ENCODE results near the gene SLC1A5.

SLC1A5 gene

GRCh38 chr19:46746281-46747057 is 41.9 kb downstream of the SLC1A5 start, which contains the start of gene STRN4:
STRN4 (minus strand) TSS chr19:46746450; CDS start chr19:46746430, 20 bp downstream.
- Histone ChIP-seq H3K9me3 (ENCODE audit: control insufficient read depth, insufficient read depth, low read depth, low read length) (no peaks in the 10 kb centered on the region), H3K36me3 (ENCODE audit: control insufficient read depth in 2 of 2, insufficient read depth in 1 of 2, low read length in 2 of 2) (peaks cover 31 to 35% of the 10 kb centered on the region in 2 experiments; a peak in 2 of 3 replicates), H3K4me3 (ENCODE audit: low read depth, low read length) (peak within 1 kb of the TSS; percentile 70), H3K4me1 (ENCODE audit: control insufficient read depth, insufficient read depth, low read length) (peaks cover 6% of the 10 kb centered on the region), H3K27ac (ENCODE audit: extremely low read depth, low read depth, low read length) (peak within 1 kb of the TSS; percentile 99)
- ChIA-PET POLR2A (interaction anchor here (1.6 to 2.2 kb wide), 3 partner anchors 42 to 146 kb away, joined by 5 to 6 read pairs (median 5); partner anchors contain the start of genes AP2S1, CALM3 and SLC1A5), CTCF (interaction anchor here (0.7 kb wide), 1 partner anchor 60 kb away, joined by 4 read pairs; no protein-coding TSS in a partner anchor)
- TF ChIP-seq SP2 (tag by site-specific recombination; IDR thresholded peaks at IDR 0.05): no peak
- peak; percentile 59 for TF ChIP-seq ZBTB10 (tag by site-specific recombination; IDR thresholded peaks at IDR 0.05)
- TF ChIP-seq ZNF660 (tag by site-specific recombination; IDR thresholded peaks at IDR 0.05): no peak
- TF ChIP-seq SP7 (tag by site-specific recombination; IDR thresholded peaks at IDR 0.05): peak; percentile 26; the same call in 1 of the 2 replicates
- TF ChIP-seq ZNF548 (tag by site-specific recombination; IDR thresholded peaks at IDR 0.05): no peak
- 0 out of 2 replicates have a peak, but pooled peaks have one; percentile 32 for TF ChIP-seq ZNF398 (tag by site-specific recombination; IDR thresholded peaks at IDR 0.05)
- TF ChIP-seq ZNF114 (tag by site-specific recombination; IDR thresholded peaks at IDR 0.05): no peak
- no peak for TF ChIP-seq ZNF174 (tag by site-specific recombination; IDR thresholded peaks at IDR 0.05)
- TF ChIP-seq PRDM1 (tag by site-specific recombination; IDR thresholded peaks at IDR 0.05): peak; percentile 88
- TF ChIP-seq ZNF146 (tag by site-specific recombination; IDR thresholded peaks at IDR 0.05): no peak
- TF ChIP-seq SCRT1 (tag by site-specific recombination; IDR thresholded peaks at IDR 0.05; ENCODE audit: borderline replicate concordance): no peak
- TF ChIP-seq ZNF19 (tag by site-specific recombination; IDR thresholded peaks at IDR 0.05; ENCODE audit: low read depth): no peak
- no peak for TF ChIP-seq ELK4 (IDR thresholded peaks at IDR 0.05; ENCODE audit: borderline replicate concordance, low read depth, low read length)
- TF ChIP-seq ZNF274 (IDR thresholded peaks at IDR 0.05; ENCODE audit: low read length): no peak
- TF ChIP-seq ZNF274 (tag by site-specific recombination; IDR thresholded peaks at IDR 0.05; ENCODE audit: borderline replicate concordance): no peak
- no peak for TF ChIP-seq ZNF354C (tag by site-specific recombination; IDR thresholded peaks at IDR 0.05; ENCODE audit: borderline replicate concordance, low read depth)
- no peak for TF ChIP-seq ZNF266 (tag by site-specific recombination; IDR thresholded peaks at IDR 0.05; ENCODE audit: low read depth)
- peak; percentile 52 for TF ChIP-seq ZBTB26 (tag by site-specific recombination; optimal IDR thresholded peaks at IDR 0.05)
- TF ChIP-seq KLF16 (tag by site-specific recombination; IDR thresholded peaks at IDR 0.05): 0 out of 2 replicates have a peak, but pooled peaks have one; percentile 28
- TF ChIP-seq REST (tag by site-specific recombination; IDR thresholded peaks at IDR 0.05): no peak
- no peak for TF ChIP-seq ZNF302 (tag by site-specific recombination; IDR thresholded peaks at IDR 0.05; ENCODE audit: low read depth)
- peak; percentile 15; the same call in 1 of the 2 replicates for TF ChIP-seq ZBTB7A (tag by site-specific recombination; IDR thresholded peaks at IDR 0.05; ENCODE audit: low read depth)
- TF ChIP-seq ZFHX2 (tag by site-specific recombination; conservative IDR thresholded peaks at IDR 0.05): peak; percentile 53
- TF ChIP-seq ZNF184 (tag by site-specific recombination; IDR thresholded peaks at IDR 0.05): no peak
- 0 out of 2 replicates have a peak, but pooled peaks have one; percentile 40 for TF ChIP-seq ZNF501 (tag by site-specific recombination; IDR thresholded peaks at IDR 0.05)
- 0 out of 2 replicates have a peak, but pooled peaks have one; percentile 13 for TF ChIP-seq ZSCAN30 (tag by site-specific recombination; IDR thresholded peaks at IDR 0.05)
- peak; percentile 63; the same call in 1 of the 2 replicates for TF ChIP-seq ZNF335 (tag by site-specific recombination; conservative IDR thresholded peaks at IDR 0.05)

Measured in HEK293 (cell line).